GM12892 (cell line): ENCODE measurements around the gene PTAR1.

ENCODE experiments used
- POLR2A ChIP-seq: IDR thresholded peaks from 2 replicates; pipeline ENCODE4 v1.6.1; 2011; ENCODE audit warnings: low read depth, low read length, control low read depth
- POLR2AphosphoS5 ChIP-seq: IDR thresholded peaks from 2 replicates; pipeline ENCODE4 v1.6.1; 2011; ENCODE audit warnings: low read depth, low read length, control low read depth
- TAF1 ChIP-seq: IDR thresholded peaks from 2 replicates; pipeline ENCODE4 v1.6.1; 2011; ENCODE audit warnings: low read depth, mild to moderate bottlenecking, control low read depth, low read length, borderline replicate concordance

- TF ChIP-seq POLR2A (no peak), POLR2AphosphoS5 (no peak), TAF1 (no peak)
Observed at GRCh38 chr9:69760278-69760610, 433 bp upstream of the PTAR1 start.
